ENCODE results near the gene HMCN2.

HMCN2 gene

GRCh38 chr9:130442746-130443455 lies 177.3 kb downstream of the HMCN2 start:
- no peak for DNase-seq

- DNase-seq = no peak
These were observed 177.9 kb downstream of the HMCN2 start for GRCh38 chr9:130443456-130443801.

GRCh38 chr9:130443840-130444492 lies 178.4 kb downstream of the HMCN2 start:
- DNase-seq = no peak

- peak in 2 of 3 donors; percentile 19 to 61 for DNase-seq
These were observed 179.1 kb downstream of the HMCN2 start, which contains the start of gene ASS1 for GRCh38 chr9:130444565-130445221. ASS1 (plus strand) TSS chr9:130444961; CDS start chr9:130452229, 7,268 bp downstream.

GRCh38 chr9:130445268-130445983 lies 179.9 kb downstream of the HMCN2 start:
- DNase-seq = peak; percentile 49 to 74 (median 55)

- no peak for DNase-seq
These were observed 180.7 kb downstream of the HMCN2 start for GRCh38 chr9:130446101-130446861.

- no peak for DNase-seq
These were observed 181.7 kb downstream of the HMCN2 start for GRCh38 chr9:130447193-130447816.

GRCh38 chr9:130448035-130448624 lies 182.6 kb downstream of the HMCN2 start:
- DNase-seq = peak; percentile 37 to 55 (median 39)

GRCh38 chr9:130448771-130449603 lies 183.4 kb downstream of the HMCN2 start:
- DNase-seq = no peak

GRCh38 chr9:130450344-130451003 lies 184.9 kb downstream of the HMCN2 start:
- DNase-seq = no peak

- DNase-seq = no peak
These were observed 185.4 kb downstream of the HMCN2 start for GRCh38 chr9:130451004-130451390.

GRCh38 chr9:130451509-130452388 lies 186.2 kb downstream of the HMCN2 start:
- peak in 2 of 3 donors; percentile 20 to 42 for DNase-seq

GRCh38 chr9:130452835-130453234 lies 187.3 kb downstream of the HMCN2 start:
- DNase-seq = no peak

- no peak for DNase-seq
These were observed 187.9 kb downstream of the HMCN2 start for GRCh38 chr9:130453487-130453886.

GRCh38 chr9:130454096-130454811 lies 188.7 kb downstream of the HMCN2 start:
- no peak for DNase-seq

- no peak for DNase-seq
These were observed 189.3 kb downstream of the HMCN2 start for GRCh38 chr9:130454812-130455325.

GRCh38 chr9:130458027-130458803 lies 192.7 kb downstream of the HMCN2 start:
- no peak for DNase-seq

GRCh38 chr9:130458804-130459067 lies 193.2 kb downstream of the HMCN2 start:
- DNase-seq = no peak
